Measurements from ENCODE around the gene ADCYAP1. TPM values are rescaled to one million over a fixed set of nuclear protein-coding genes. Genes with fewer than 3 reads are reported as not detected.
A peak's percentile ranks its signal among the peaks of the same experiment; 100 is the strongest.

ADCYAP1 gene
- total and polyA plus RNA-seq, 8 donors: 0.98 to 36.3 (median 3.4) TPM

GRCh38 chr18:896315-896714 is 8.4 kb upstream of the ADCYAP1 start:
- no peaks in the 10 kb centered on the region for H3K4me1 ChIP-seq
- H3K4me3 ChIP-seq: no peak overlapping the region
- no peak for TF ChIP-seq CTCF (IDR thresholded peaks at IDR 0.05)
- intact Hi-C loops (cut with DNase I): no loop called here
- H3K27me3 ChIP-seq: peaks cover 0 to 1% (median 0%) of the 10 kb centered on the region in 4 donors
- no peak for ATAC-seq
- WGBS, 2 donors: 47 to 56% methylated on average over 1 of the region's 1 CpG
- no peaks in the 10 kb centered on the region for H3K36me3 ChIP-seq
- no peak for FAIRE-seq
- no peaks in the 10 kb centered on the region for H3K9me3 ChIP-seq
- no peak overlapping the region for H3K27ac ChIP-seq
- DNase-seq: no peak

- DNase-seq (no peak), FAIRE-seq (no peak), ATAC-seq (no peak)
- Histone ChIP-seq H3K4me3 (no peak overlapping the region), H3K27ac (no peak overlapping the region), H3K36me3 (no peaks in the 10 kb centered on the region), H3K9me3 (no peaks in the 10 kb centered on the region), H3K4me1 (peaks cover 0 to 1% (median 0%) of the 10 kb centered on the region in 3 donors), H3K27me3 (peaks cover 6 to 37% (median 10%) of the 10 kb centered on the region in 4 donors)
- no peak for TF ChIP-seq CTCF (IDR thresholded peaks at IDR 0.05)
- intact Hi-C loops (cut with DNase I): no loop called here
Observed at GRCh38 chr18:901761-902160, 2.9 kb upstream of the ADCYAP1 start.

- peaks cover 0 to 6% (median 0%) of the 10 kb centered on the region in 3 donors for H3K4me1 ChIP-seq
- no peak for TF ChIP-seq CTCF (IDR thresholded peaks at IDR 0.05)
- 16 to 24% methylated on average over 9 of the region's 9 CpGs for WGBS, 2 donors
- no peak overlapping the region for H3K4me3 ChIP-seq
- no peak overlapping the region for H3K27ac ChIP-seq
- no peak for FAIRE-seq
- intact Hi-C loops (cut with DNase I): no loop called here
- ATAC-seq: no peak
- DNase-seq: no peak
- H3K9me3 ChIP-seq: no peaks in the 10 kb centered on the region
- H3K27me3 ChIP-seq: peaks cover 6 to 42% (median 10%) of the 10 kb centered on the region in 4 donors
- H3K36me3 ChIP-seq: no peaks in the 10 kb centered on the region
Observed at GRCh38 chr18:902229-902628, 2.4 kb upstream of the ADCYAP1 start.

GRCh38 chr18:903701-904100 is 970 bp upstream of the ADCYAP1 start:
- DNase-seq (peak in 5 of 6 donors; percentile 33 to 82 (median 58)), FAIRE-seq (no peak), ATAC-seq (peak in 3 of 4 donors; percentile 33 to 78 (median 51))
- Histone ChIP-seq H3K4me3 (no peak overlapping the region), H3K4me1 (peaks cover 0 to 12% (median 2%) of the 10 kb centered on the region in 3 donors), H3K9me3 (no peaks in the 10 kb centered on the region), H3K36me3 (no peaks in the 10 kb centered on the region), H3K27me3 (peaks cover 7 to 57% (median 14%) of the 10 kb centered on the region in 4 donors), H3K27ac (no peak overlapping the region)
- intact Hi-C loops (cut with DNase I): no loop called here
- WGBS, 2 donors: 4% methylated on average over 11 of the region's 11 CpGs
- no peak for TF ChIP-seq CTCF (IDR thresholded peaks at IDR 0.05)

GRCh38 chr18:905307-905947 is 756 bp downstream of the ADCYAP1 start:
- peak in 3 of 6 donors; percentile 15 to 74 (median 51) for DNase-seq
- Histone ChIP-seq H3K9me3 (no peaks in the 10 kb centered on the region), H3K27me3 (peaks cover 7 to 73% (median 19%) of the 10 kb centered on the region in 4 donors), H3K27ac (no peak overlapping the region), H3K36me3 (no peaks in the 10 kb centered on the region), H3K4me3 (no peak overlapping the region), H3K4me1 (peaks cover 0 to 18% (median 8%) of the 10 kb centered on the region in 3 donors)
- intact Hi-C loops (cut with DNase I): no loop called here
- 3 to 5% methylated on average over 32 to 33 of the region's 33 CpGs for WGBS, 2 donors
- TF ChIP-seq CTCF (IDR thresholded peaks at IDR 0.05): no peak
- FAIRE-seq: no peak
- ATAC-seq: peak in 1 of 4 donors; percentile 5
